Parathyroid adenoma (tissue), 2 donors: ENCODE data around the gene CLIC4.

ENCODE experiments used
- H2AFZ ChIP-seq: fragments of 300-600 bp; sonication (generic); one replicate; pipeline ENCODE4 v1.7.0; 2017; ENCODE audit warnings: antibody characterized with exemption, mild to moderate bottlenecking
- H3K27ac ChIP-seq: fragments of 300-600 bp; sonication (generic); one replicate; pipeline ENCODE4 v1.7.0; 2017
- H3K27me3 ChIP-seq: fragments of 300-600 bp; sonication (generic); one replicate; pipeline ENCODE4 v1.7.0; 2017; ENCODE audit warnings: low read length; ENCODE audit not compliant: control insufficient read depth, insufficient read depth
- H3K36me3 ChIP-seq: fragments of 300-600 bp; sonication (generic); one replicate; pipeline ENCODE4 v1.7.0; 2017; ENCODE audit warnings: low read length; ENCODE audit not compliant: control insufficient read depth, insufficient read depth
- H3K4me1 ChIP-seq: fragments of 300-600 bp; sonication (generic); one replicate; pipeline ENCODE4 v1.7.0; 2017; ENCODE audit warnings: control low read depth
- H3K4me2 ChIP-seq: fragments of 300-600 bp; sonication (generic); one replicate; pipeline ENCODE4 v1.7.0; 2017; ENCODE audit warnings: low read length
- H3K4me3 ChIP-seq: fragments of 300-600 bp; sonication (generic); one replicate; pipeline ENCODE4 v1.7.0; 2017; ENCODE audit warnings: low read depth, low read length
- H3K79me2 ChIP-seq: fragments of 300-600 bp; sonication (generic); one replicate; pipeline ENCODE4 v1.7.0; 2017; ENCODE audit warnings: control low read depth
- H3K9ac ChIP-seq: fragments of 300-600 bp; sonication (generic); one replicate; pipeline ENCODE4 v1.7.0; 2017; ENCODE audit warnings: mild to moderate bottlenecking
- H3K9me3 ChIP-seq: fragments of 300-600 bp; sonication (generic); one replicate; pipeline ENCODE4 v1.7.0; 2017; ENCODE audit warnings: low read length; ENCODE audit not compliant: control insufficient read depth
- CTCF ChIP-seq: fragments of 300-600 bp; sonication (generic); IDR thresholded peaks from one replicate; pipeline ENCODE4 v1.7.0; 2017; ENCODE audit warnings: antibody characterized with exemption, mild to moderate bottlenecking
- donor health status: primary hyperparathyroidism.

Gene CLIC4

DNA sequence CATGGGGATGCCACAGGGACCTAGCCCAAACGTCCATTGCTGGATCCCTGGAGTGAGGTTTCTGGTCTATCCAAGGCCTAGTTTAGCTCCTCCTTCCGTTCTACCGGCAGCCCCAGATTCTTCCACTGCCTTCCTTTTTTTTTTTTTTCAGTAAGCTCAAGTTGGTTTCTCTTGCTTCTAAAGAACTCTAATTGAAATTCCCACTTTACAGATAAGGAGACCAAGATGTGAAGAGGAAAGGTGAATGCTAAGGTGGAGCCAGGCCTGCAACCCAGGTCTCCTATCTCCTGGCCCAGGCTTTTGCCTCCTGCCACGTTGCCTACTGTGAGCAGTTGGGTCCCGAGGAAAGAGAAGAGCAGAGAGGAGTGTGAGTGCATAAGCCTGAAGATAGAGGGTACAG, 31.5 kb upstream of the CLIC4 start:
- H3K9me3 ChIP-seq, result no peaks in the 10 kb centered on the region
- no peak overlapping the region for H2AFZ ChIP-seq
- no peaks in the 10 kb centered on the region for H3K27me3 ChIP-seq
- H3K36me3 ChIP-seq, result no peaks in the 10 kb centered on the region
- no peaks in the 10 kb centered on the region for H3K79me2 ChIP-seq
- no peak for TF ChIP-seq CTCF
- H3K4me2 ChIP-seq, result no peak overlapping the region
- H3K9ac ChIP-seq, result no peak overlapping the region
- H3K4me3 ChIP-seq, result no peak overlapping the region
- no peak overlapping the region for H3K27ac ChIP-seq
- no peaks in the 10 kb centered on the region for H3K4me1 ChIP-seq

- Histone ChIP-seq H2AFZ (no peak overlapping the region), H3K4me3 (no peak overlapping the region), H3K4me2 (no peak overlapping the region), H3K9me3 (no peaks in the 10 kb centered on the region), H3K4me1 (no peaks in the 10 kb centered on the region), H3K36me3 (no peaks in the 10 kb centered on the region), H3K9ac (no peak overlapping the region), H3K27ac (no peak overlapping the region), H3K27me3 (no peaks in the 10 kb centered on the region), H3K79me2 (no peaks in the 10 kb centered on the region)
- no peak for TF ChIP-seq CTCF
Observed at GRCh38 chr1:24714859-24715520, 30.3 kb upstream of the CLIC4 start.

DNA sequence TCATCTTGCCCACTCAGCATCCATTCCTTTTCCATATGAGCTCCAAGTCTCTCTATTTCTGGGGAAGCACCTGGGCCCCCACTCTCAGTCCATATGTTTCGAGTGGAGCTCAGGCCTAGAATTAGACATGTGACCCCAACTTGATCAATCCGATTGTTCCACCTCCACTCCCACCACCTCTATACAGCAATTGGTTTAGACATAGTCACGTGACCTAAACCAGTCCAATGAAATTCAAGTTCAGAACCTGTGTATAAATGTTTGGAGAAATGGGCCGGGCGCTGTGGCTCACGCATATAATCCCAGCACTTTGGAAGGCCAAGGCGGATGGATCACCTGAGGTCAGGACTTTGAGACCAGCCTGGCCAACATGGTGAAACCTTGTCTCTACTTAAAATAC, 29.6 kb upstream of the CLIC4 start:
- Histone ChIP-seq H3K9ac (no peak overlapping the region), H2AFZ (no peak overlapping the region), H3K36me3 (no peaks in the 10 kb centered on the region), H3K4me1 (no peaks in the 10 kb centered on the region), H3K4me3 (no peak overlapping the region), H3K27me3 (no peaks in the 10 kb centered on the region), H3K4me2 (no peak overlapping the region), H3K9me3 (no peaks in the 10 kb centered on the region), H3K79me2 (no peaks in the 10 kb centered on the region), H3K27ac (no peak overlapping the region)
- TF ChIP-seq CTCF, result no peak

DNA sequence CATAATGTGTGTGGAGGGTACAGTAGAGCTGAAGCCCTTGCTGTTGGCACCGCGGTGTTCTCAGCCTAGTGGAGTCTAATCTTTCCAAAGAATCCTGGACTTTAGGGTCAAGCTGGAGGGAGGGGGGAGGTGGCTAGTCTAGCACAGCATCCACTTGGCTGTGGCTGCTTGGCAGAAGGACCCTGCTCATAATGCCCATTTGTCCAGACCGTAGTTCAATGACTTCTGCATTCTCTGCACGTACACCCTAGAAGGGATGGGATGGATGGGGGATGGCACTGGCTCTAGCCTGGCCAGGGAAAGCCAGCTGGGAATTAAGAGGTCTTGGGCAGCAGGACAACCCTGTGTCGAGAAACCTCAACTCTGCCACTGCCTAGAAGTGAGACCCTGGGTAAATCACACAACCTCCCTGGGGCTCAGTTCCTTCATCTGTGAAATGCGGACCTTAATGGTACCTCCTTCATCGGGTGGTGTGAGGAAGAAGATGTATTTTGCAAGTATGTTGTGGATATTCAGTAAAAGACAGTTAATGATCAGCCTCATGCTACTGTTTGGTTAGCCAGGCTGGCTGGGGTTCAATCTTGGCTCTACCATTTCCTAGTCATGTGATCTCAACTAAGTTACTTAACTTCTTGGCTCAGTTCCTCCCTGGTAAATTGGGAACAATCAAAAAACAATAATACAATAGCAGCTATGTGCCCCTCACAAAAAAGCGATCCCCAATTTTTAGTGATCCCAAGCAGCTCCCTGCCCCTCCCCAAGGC, 27.2 kb upstream of the CLIC4 start:
- Histone ChIP-seq H3K79me2 (no peaks in the 10 kb centered on the region), H3K4me1 (no peaks in the 10 kb centered on the region), H3K9ac (no peak overlapping the region), H3K36me3 (no peaks in the 10 kb centered on the region), H3K27me3 (no peaks in the 10 kb centered on the region), H3K4me2 (no peak overlapping the region), H2AFZ (no peak overlapping the region), H3K9me3 (no peaks in the 10 kb centered on the region), H3K4me3 (no peak overlapping the region), H3K27ac (no peak overlapping the region)
- no peak for TF ChIP-seq CTCF

DNA sequence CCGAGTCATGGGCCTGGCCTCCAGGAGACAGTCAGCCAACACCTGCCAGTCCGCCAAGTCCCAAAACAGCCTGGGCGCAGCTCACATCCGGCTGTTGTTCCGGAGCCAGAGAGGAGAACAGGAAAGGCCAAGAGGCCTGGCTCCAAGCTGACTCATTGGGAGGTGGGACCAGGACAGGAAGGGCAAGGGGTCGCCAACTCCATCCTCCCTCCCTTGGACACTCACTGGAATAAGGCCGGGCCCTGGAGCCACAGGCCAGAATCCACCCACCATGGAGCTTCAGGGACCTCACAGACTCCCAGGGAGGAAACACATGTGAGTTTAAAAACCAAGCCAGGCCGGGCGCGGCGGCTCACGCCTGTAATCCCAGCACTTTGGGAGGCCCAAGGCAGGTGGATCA, 25.1 kb upstream of the CLIC4 start:
- H3K36me3 ChIP-seq, result no peaks in the 10 kb centered on the region
- TF ChIP-seq CTCF, result no peak

More for the DNA sequence above, 25.1 kb upstream of the CLIC4 start:
- no peaks in the 10 kb centered on the region for H3K27me3 ChIP-seq
- H3K4me2 ChIP-seq, result no peak overlapping the region
- no peaks in the 10 kb centered on the region for H3K4me1 ChIP-seq
- no peak overlapping the region for H2AFZ ChIP-seq
- H3K9ac ChIP-seq, result no peak overlapping the region
- H3K27ac ChIP-seq, result peak overlapping the region; percentile 42
- no peak overlapping the region for H3K4me3 ChIP-seq
- H3K9me3 ChIP-seq, result no peaks in the 10 kb centered on the region
- no peaks in the 10 kb centered on the region for H3K79me2 ChIP-seq
